HFF-Myc (cell line): ENCODE data around the gene MAPKAP1.

Experiments used
- DNase-seq: peaks from one replicate; pipeline ENCODE4 v3.0.0-alpha.2; 2011; ENCODE audit warnings: low read depth; ENCODE audit errors: extremely low read depth
- H3K4me3 ChIP-seq: replicated peaks from 2 replicates; pipeline ENCODE4 v1.5.1; 2011; ENCODE audit warnings: low read depth, mild to moderate bottlenecking, control low read depth, low read length
- TF ChIP-seq, protein P1 (sequence below): IDR thresholded peaks from 2 replicates; pipeline ENCODE4 v1.5.1; 2012; ENCODE audit warnings: mild to moderate bottlenecking, low read depth, low read length, control low read depth; ENCODE audit errors: missing control alignments

The MAPKAP1 gene

DNA sequence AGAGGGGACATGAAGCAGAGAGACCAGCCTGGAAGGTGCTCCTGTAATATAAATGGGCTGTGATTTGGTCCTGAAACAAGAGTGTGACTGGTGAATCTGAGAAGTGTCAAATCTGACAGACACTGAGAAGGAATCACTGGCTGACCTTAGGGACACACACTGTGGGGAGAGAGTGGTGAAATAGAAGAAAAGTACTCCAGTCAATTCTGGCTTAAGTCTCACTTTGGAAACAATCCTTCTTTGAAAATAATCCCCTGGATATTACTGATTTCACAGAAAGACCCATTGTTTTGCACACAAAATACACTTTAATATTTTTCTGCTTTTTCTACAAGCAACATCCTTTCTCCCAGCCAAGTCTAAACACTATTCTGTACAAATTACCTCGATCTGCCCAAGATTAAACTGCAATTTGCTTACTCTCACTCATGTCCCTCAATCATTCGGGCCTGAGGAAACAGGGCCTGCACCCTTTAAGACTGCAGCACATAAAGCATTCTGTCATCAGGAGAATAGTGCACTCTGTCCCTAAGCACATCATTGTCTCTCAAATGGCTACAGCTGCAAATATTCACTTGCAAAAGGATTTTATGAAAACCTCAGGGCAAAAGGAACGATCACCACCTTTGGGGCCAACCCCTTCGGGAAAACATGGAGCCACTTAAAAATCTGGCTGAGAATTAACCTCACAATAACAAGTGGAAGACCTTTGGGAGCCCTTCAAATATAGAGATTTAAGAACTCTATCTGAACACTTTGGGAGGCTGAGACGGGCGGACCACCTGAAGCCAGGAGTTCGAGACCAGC, 68.6 kb downstream of the MAPKAP1 start:
- TF ChIP-seq, protein P1, sequence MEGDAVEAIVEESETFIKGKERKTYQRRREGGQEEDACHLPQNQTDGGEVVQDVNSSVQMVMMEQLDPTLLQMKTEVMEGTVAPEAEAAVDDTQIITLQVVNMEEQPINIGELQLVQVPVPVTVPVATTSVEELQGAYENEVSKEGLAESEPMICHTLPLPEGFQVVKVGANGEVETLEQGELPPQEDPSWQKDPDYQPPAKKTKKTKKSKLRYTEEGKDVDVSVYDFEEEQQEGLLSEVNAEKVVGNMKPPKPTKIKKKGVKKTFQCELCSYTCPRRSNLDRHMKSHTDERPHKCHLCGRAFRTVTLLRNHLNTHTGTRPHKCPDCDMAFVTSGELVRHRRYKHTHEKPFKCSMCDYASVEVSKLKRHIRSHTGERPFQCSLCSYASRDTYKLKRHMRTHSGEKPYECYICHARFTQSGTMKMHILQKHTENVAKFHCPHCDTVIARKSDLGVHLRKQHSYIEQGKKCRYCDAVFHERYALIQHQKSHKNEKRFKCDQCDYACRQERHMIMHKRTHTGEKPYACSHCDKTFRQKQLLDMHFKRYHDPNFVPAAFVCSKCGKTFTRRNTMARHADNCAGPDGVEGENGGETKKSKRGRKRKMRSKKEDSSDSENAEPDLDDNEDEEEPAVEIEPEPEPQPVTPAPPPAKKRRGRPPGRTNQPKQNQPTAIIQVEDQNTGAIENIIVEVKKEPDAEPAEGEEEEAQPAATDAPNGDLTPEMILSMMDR, result no peak
- DNase-seq, result no peak
- H3K4me3 ChIP-seq, result no peak overlapping the region

DNA sequence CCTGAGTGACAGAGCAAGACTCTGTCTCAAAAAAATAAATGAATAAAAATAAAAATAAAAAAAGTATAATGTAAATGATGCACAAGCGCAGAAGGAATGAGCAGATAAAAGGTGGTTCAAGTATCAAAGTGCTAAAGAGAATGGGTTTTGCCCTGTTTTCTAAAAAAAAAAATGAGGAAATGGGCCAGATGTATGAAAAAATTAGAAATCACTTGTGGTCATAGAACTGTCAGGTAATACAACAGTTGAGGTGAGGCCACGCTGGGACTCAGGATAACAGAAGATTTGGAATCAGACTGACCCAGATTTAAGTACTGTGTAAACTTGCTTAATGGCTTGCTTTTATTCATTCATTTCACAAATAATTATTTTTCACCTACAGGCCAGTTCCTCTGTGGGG, 69.8 kb downstream of the MAPKAP1 start:
- TF ChIP-seq, protein P1, result no peak
- no peak overlapping the region for H3K4me3 ChIP-seq
- no peak for DNase-seq

DNA sequence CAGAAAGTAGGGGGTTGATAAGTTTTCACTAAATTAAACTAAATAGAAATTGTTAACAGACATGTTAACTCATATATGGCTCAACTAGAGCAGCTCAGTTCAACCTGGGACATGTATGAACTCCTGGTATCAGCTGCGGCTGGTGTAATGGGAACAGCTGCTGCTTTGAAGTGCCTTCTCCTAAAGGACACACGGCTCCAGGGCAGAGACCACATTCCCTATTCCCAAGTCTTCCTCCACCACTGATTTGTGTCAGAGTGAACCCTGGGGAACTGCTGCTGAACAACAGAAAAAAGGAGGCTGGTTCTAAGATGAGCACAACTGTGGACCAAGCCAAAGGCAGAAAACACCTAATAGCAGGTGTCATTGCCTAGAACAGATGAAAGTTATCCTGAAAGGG, 71.1 kb downstream of the MAPKAP1 start:
- DNase-seq, result no peak
- no peak overlapping the region for H3K4me3 ChIP-seq
- TF ChIP-seq, protein P1, result no peak

DNA sequence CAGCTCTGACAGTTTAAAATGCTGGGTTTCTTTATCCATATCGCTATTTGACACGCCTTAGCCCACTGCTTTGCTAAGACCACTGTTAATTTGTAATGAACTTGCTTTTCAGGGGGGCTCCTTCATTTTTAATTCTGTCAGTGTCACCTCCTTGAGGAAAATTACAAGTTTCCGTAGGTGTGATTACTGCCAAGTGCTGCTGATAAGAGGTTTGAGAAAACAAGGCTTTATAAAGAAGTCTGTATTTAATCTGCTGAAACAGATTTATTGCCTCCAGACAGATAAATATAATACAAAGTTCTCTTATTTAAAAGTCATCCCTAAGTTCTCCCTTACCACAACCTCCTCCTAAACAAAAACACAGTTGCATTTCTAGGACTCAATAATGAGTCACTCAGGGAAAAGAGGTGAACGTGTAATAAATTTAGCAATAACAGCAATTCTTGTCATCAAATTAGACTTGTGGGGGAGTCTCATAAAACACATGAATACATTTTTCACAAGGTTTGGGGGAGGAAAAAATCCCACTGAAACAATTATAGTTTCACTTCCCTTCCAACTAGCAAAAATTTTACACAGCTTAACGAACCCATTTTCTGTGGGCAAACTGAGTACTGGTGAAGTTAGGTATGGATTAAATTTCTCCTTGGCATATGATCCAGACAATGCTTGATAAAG, 72.8 kb downstream of the MAPKAP1 start:
- no peak for DNase-seq
- TF ChIP-seq, protein P1, result no peak
- no peak overlapping the region for H3K4me3 ChIP-seq

DNA sequence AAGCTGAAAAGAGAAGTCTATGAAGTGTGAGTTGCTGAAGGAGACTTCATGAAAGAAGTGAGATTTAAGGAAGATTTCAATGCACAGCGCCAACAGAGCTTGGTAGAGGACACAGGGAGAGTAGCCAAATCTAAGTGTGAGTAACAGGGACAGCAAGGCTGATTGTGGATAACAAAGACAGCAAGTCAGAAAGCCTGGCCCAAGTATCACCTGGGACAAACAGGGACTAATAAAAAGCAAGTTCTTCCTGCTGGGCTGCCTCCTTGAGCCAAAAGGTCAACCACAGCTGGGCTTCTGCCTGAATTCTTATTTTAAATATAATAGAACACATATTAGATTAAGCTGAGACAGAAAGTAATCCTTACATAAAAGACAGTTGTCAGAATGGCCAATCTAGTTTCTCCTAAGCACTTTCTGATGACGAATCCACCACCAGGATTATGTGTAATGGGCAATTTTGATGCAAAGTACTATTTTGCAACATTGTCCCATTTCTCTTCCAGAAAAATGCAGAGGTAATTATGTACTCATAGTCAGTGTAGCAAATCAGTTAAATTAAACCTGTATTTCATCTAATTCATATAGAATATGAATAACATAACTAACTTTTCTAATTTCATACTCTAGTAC, 73.8 kb downstream of the MAPKAP1 start:
- TF ChIP-seq, protein P1, result no peak
- H3K4me3 ChIP-seq, result no peak overlapping the region
- no peak for DNase-seq

DNA sequence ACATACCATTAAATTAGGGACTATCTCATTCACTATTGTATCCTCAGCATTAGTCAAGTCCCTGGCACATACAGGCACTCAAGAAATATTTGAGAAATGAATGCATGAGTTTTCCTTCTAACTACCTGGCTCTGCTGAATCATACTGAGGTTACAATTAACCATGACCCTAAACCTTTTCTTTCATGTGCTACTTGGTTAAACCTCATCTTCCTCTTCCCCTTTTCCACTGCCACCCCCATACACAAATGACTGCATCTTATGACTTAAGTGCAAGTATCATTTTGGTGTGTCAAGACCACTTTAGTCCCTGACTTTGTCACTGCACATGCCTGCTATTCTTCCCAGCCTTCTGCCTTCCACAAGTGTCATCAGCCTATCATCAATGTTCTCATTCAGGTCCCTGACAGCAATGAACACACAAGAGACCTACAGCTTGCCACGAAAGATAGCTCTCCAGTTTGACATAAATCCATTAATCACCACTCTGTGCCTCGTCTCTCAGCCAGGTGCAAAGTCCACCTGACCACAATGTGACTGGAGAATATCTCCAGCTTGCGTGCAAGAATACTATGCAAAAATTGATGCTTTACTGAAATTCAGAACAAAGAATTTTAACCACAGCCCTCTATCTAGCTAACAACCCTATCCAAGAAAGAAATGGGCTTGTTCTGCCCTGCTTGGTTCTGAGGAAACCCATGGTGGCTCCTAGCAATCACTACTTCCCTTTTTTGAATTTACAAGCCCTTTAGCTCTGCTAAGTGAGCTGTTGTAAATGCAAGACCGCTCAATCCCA, 74.5 kb downstream of the MAPKAP1 start:
- H3K4me3 ChIP-seq, result no peak overlapping the region
- no peak for DNase-seq
- TF ChIP-seq, protein P1, result no peak
